ENCODE measurements around the gene PXT1. TPM values are rescaled to one million over a fixed set of nuclear protein-coding genes. Genes with fewer than 3 reads are reported as not detected.
A peak's percentile ranks its signal among the peaks of the same experiment; 100 is the strongest.

Gene PXT1, protein sequence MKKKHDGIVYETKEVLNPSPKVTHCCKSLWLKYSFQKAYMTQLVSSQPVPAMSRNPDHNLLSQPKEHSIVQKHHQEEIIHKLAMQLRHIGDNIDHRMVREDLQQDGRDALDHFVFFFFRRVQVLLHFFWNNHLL
- total RNA-seq (2014; rRNA removed; shearing (Covaris generic)) (0.15 TPM in 1 of 2 replicates, not detected in the other), total RNA-seq (2022) (0.25 and 0.41 TPM in 2 replicates), Bru-seq, nascent RNA (percentile 25 among the genes with signal in this experiment), BruChase-seq, experiment 1, labeled RNA remaining after a 6-hour chase (percentile 16 among the genes with signal in this experiment), BruChase-seq, experiment 2, labeled RNA remaining after a 2-hour chase (percentile 20 among the genes with signal in this experiment)
- long read RNA-seq: 0 reads

DNA sequence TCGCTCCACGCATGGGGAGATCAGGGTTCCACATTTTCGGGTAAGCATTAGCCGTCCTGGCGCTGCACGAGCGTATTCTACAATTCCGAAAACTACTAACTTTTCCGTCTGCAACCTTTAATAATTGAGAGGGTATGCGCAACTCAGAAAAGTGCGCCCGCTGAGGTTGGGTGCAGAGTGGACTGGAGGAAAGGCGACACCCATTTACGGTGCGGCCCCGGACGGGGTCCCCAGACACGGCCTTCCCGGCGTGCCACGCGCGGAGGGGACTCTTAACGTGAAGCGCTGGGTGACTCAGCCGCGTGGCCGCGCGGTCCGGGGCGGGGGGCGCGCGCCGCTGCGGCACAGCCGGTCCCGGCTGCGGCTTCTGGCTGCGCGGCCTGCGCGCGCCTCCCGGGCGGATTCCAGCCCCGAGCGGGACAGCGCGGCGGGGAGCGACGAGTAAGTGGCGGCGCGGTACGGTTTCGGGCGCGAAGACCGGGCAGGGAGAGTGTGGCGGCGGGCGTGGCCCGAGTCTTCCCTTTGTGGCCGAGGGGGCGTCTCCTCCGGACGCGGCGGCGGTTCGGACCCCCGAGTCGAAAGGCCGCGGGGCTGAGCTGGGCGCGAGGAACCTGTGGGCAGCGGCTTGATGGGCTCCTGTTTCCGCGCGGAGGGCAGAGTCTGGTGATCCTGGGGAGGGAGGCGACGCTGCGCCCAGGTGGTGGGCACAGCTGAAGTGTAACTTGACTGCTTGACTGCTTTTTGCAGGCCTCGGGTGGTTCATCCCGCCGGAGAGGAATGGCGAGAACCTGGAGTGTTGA is at the start of gene PXT1, which contains the start of gene KCTD20:
TSS of gene PXT1 (minus strand) at position 184 of the 800 bp plus-strand sequence. CDS start 16,772 bp downstream, outside the sequence.
TSS of gene KCTD20 (plus strand) at position 330 of the 800 bp plus-strand sequence. CDS start 27,098 bp downstream, outside the sequence.
- Histone ChIP-seq H3K36me3 (ENCODE audit: insufficient read depth, low read length) (peaks cover 23% of the 10 kb centered on the region), H3K79me2 (ENCODE audit: insufficient read depth, low read depth, low read length) (peaks cover 61% of the 10 kb centered on the region), H3K4me2 (ENCODE audit: low read length) (peak within 1 kb of the TSS; percentile 80), H3K4me3 (ENCODE audit: low read depth, low read length, poor library complexity, severe bottlenecking) (peak within 1 kb of the TSS; percentile 96), H2AFZ (ENCODE audit: low read length) (peak within 1 kb of the TSS; percentile 90), H3K4me1 (ENCODE audit: insufficient read depth, low read length, poor library complexity, severe bottlenecking) (peaks cover 33% of the 10 kb centered on the region), H3K9me2 (ENCODE audit: insufficient read depth, low read length) (no peaks in the 10 kb centered on the region), H3K9me3 (ENCODE audit: low read length) (no peaks in the 10 kb centered on the region), H4K20me1 (ENCODE audit: insufficient read depth, low read length) (no peaks in the 10 kb centered on the region), H3K27ac (ENCODE audit: low read depth, low read length, poor library complexity, severe bottlenecking) (peak within 1 kb of the TSS; percentile 85)
- ChIA-PET POLR2A (interaction anchor here (0.8 to 1.5 kb wide), 3 partner anchors 19 to 52 kb away, joined by 3 to 4 read pairs (median 4); no protein-coding TSS in a partner anchor), CTCF (ENCODE audit: unreplicated experiment) (no interaction called here)
- intact Hi-C loops (cut with micrococcal nuclease; ENCODE audit: unreplicated experiment): loop anchor here (1.0 kb wide), 3 partner anchors 20 to 151 kb away; partner anchors contain the start of gene SRSF3
- DNase-seq (ENCODE audit: low spot score): peak; percentile 95
- no TSS peak for BruUV-seq (replicated peaks)
- TF ChIP-seq, protein P1, sequence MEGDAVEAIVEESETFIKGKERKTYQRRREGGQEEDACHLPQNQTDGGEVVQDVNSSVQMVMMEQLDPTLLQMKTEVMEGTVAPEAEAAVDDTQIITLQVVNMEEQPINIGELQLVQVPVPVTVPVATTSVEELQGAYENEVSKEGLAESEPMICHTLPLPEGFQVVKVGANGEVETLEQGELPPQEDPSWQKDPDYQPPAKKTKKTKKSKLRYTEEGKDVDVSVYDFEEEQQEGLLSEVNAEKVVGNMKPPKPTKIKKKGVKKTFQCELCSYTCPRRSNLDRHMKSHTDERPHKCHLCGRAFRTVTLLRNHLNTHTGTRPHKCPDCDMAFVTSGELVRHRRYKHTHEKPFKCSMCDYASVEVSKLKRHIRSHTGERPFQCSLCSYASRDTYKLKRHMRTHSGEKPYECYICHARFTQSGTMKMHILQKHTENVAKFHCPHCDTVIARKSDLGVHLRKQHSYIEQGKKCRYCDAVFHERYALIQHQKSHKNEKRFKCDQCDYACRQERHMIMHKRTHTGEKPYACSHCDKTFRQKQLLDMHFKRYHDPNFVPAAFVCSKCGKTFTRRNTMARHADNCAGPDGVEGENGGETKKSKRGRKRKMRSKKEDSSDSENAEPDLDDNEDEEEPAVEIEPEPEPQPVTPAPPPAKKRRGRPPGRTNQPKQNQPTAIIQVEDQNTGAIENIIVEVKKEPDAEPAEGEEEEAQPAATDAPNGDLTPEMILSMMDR (conservative IDR thresholded peaks at IDR 0.05; ENCODE audit: low read length): peak; percentile 37; the same call in 1 of the 2 replicates
- no peak for TF ChIP-seq EZH2phosphoT487 (IDR thresholded peaks at IDR 0.05; ENCODE audit: borderline replicate concordance, low read depth, low read length)

DNA sequence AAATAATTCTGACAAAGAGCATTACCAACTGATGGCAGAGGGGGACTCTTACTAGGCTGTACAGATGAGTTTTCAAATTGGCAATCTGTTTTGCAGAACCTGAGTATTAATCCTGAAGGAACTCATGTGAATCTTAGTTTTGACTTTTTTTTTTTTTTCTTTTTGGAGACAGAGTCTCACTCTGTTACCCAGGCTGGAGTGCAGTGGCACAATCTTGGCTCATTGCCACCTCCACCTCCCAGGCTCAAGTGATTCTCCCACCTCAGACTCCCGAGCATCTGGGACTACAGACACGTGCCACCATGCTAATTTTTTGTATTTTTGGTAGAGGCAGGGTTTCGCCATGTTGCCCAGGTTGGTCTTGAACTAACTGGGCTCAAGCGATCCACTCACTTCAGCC is 49.4 kb upstream of the PXT1 start:
- CTCF ChIA-PET (ENCODE audit: unreplicated experiment): no interaction called here
- no peaks in the 10 kb centered on the region for H3K9me2 ChIP-seq (ENCODE audit: insufficient read depth, low read length)
- no TSS peak for BruUV-seq (replicated peaks)
- no peak overlapping the region for H3K4me3 ChIP-seq (ENCODE audit: low read depth, low read length, poor library complexity, severe bottlenecking)
- TF ChIP-seq, protein P1 (conservative IDR thresholded peaks at IDR 0.05; ENCODE audit: low read length): no peak
- no peak for TF ChIP-seq EZH2phosphoT487 (IDR thresholded peaks at IDR 0.05; ENCODE audit: borderline replicate concordance, low read depth, low read length)
- H3K79me2 ChIP-seq (ENCODE audit: insufficient read depth, low read depth, low read length): no peaks in the 10 kb centered on the region
- no peaks in the 10 kb centered on the region for H3K4me1 ChIP-seq (ENCODE audit: insufficient read depth, low read length, poor library complexity, severe bottlenecking)
- no peaks in the 10 kb centered on the region for H3K9me3 ChIP-seq (ENCODE audit: low read length)
- H2AFZ ChIP-seq (ENCODE audit: low read length): no peak overlapping the region
- no peak for DNase-seq (ENCODE audit: low spot score)
- intact Hi-C loops (cut with micrococcal nuclease; ENCODE audit: unreplicated experiment): no loop called here
- H4K20me1 ChIP-seq (ENCODE audit: insufficient read depth, low read length): no peaks in the 10 kb centered on the region
- H3K36me3 ChIP-seq (ENCODE audit: insufficient read depth, low read length): peaks cover 86% of the 10 kb centered on the region
- H3K4me2 ChIP-seq (ENCODE audit: low read length): no peak overlapping the region
- POLR2A ChIA-PET: interaction anchor here (0.7 kb wide), 1 partner anchor 828 kb away, joined by 4 read pairs; no protein-coding TSS in a partner anchor
- H3K27ac ChIP-seq (ENCODE audit: low read depth, low read length, poor library complexity, severe bottlenecking): no peak overlapping the region

All from OCI-LY7 (cell line).